GM18868 (cell line): ENCODE data around the gene USP6.
A peak's percentile ranks its signal among the peaks of the same experiment; 100 is the strongest.
"Not testable (repeated sequence)": the region's sequence is repeated elsewhere in the genome, so short reads cannot be mapped to it uniquely, and the experiment has no call there.

Experiments used
- ATAC-seq: cut with Tn5 transposase; IDR thresholded peaks from one replicate; pipeline ENCODE4 v1.9.1; 2021; ENCODE audit warnings: mild to moderate bottlenecking, moderate library complexity; ENCODE audit not compliant: unreplicated experiment

Gene USP6

DNA sequence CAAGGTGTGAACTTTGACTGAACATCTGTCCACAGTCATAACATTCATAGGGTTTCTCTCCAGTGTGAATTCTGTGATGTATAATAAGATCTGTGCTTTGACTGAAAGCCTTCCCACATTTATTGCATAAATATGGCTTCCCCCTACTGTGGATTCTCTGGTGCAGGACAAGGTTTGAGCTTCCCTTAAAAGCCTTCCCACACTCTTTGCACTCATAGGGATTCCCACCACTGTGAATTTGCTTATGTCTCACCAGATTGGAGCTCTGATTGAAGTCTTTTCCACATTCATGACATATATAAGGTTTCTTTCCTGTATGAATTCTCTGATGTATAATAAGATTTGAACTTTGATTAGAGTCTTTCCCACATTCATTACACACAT lies 67.6 kb downstream of the USP6 start:
- no peak for ATAC-seq

DNA sequence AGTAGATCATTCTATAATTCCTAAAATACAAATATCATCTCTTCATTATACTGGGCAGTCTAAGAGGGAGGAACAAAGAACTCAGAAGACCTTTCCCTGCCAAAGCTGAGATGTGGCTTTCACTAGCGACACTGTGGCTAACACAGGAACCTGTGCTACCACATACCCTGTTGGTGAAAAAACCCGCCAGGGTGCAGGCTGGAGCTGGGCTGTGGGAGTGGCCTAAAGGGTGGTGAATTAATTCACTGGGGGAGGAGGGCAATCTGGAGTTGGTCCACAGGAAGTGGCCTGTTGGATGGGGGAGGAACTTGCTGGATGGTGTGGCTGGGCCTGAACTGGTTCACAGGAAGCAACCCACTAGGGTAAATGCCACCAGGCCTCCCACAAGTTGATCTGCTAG lies 68.5 kb downstream of the USP6 start:
- no peak for ATAC-seq

- peak; percentile 96 for ATAC-seq
Observed at GRCh38 chr17:5191541-5192417, 75.9 kb downstream of the USP6 start, which contains the start of gene ZNF594. Gene ZNF594 (minus strand): TSS chr17:5191868. CDS start chr17:5184256, 7,612 bp downstream.

- ATAC-seq = no peak
Observed at GRCh38 chr17:5194346-5194745, 78.5 kb downstream of the USP6 start.

GRCh38 chr17:5198472-5198871 lies 82.6 kb downstream of the USP6 start:
- ATAC-seq = no peak

DNA sequence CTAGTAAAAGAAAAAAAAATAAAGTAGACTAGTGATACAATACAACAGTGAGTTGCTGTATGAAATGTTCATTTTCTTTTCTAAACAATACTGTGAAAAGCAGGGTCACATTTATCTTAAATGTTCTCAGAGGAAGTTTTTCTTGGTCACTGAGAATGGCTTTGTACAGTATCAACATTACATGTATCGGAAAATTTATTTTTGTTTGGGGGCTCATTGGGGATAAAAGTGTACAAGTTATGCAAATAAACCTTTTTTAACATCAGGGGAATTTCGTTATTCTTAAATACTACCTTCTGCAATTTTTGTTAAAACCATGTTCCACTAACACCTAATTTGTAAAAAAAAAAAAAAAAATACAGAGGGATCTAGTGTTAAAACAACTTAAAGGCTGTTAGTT lies 84.5 kb downstream of the USP6 start:
- ATAC-seq = no peak

DNA sequence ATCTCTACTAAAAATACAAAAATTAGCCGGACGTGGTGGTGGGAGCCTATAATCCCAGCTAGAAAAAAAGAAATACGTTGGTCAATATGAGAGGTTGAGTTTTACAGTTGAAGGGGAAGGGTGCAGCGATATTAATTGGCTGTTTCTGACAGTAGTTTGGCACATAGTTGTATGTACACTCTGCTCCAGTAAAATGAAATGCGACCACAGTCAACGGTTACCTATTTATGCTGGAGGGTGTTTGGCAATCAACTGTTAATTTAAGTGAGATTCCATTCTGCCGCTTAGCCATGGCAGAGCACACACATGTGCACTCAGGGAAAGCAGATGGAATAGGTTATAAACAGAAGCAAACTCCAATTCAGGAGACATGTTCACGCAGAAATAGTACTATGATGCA lies 85.2 kb downstream of the USP6 start:
- no peak for ATAC-seq

GRCh38 chr17:5203178-5203907 lies 87.5 kb downstream of the USP6 start:
- ATAC-seq = no peak

DNA sequence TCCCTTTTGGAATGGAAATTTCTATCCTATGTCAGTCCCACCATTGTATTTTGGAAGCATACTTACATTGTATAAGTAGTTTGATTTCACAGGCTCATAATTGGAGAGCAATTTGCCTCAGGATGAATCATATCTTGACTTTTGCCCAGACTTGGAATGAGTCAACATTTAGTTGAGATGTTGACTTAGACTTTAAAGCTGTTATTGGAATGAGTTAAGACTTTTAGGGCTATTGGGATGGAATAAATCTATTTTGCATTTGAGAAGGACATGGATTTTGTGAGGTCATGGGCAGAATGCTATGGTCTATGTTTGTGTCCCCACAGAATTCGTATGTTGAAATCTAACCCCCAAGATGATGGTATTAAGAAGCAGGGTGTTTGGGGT lies 88.1 kb downstream of the USP6 start:
- no peak for ATAC-seq

- ATAC-seq = no peak
Observed at GRCh38 chr17:5209396-5209795, 93.6 kb downstream of the USP6 start.

DNA sequence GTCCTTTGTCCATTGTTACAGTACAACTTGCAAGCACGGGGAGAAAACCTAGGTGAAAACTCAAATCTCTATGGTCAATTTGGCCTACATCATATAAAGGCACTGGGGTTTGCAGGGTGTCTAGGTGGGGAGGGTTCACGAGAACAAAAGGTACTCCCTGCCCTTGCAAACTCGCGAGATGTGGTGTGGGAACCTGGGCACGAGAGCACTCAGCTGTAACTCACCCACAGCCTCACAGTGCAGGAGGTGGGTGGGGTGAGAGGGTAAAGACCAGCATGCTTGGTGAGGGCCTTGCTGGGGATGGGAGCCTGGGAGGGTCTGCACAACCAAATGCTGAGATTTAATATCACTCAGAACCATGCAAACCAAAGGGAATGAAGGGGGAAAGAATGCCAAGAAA lies 94.3 kb downstream of the USP6 start:
- ATAC-seq = no peak

- ATAC-seq = no peak
Observed at GRCh38 chr17:5210614-5211252, 94.9 kb downstream of the USP6 start.

DNA sequence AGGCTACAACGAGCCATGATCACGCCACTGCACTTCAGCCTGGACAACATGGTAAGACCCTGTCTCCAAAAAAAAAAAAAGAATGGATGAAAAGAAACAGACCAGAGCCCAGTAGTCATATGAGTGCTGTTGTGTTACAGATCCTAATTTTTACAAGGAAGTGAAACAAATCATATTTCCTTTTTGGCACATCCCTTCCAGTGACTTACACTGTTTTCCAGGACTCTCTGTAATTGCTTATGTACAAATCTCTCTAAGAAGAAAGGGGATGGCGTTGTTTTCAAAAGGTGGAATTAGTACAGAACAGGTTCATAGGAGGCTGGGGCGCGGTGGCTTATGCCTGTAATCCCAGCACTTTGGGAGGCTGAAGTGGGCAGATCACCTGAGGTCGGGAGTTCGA lies 95.6 kb downstream of the USP6 start:
- ATAC-seq = no peak

- ATAC-seq = not testable (repeated sequence)
Observed at GRCh38 chr17:5217562-5217961, 101.7 kb downstream of the USP6 start.

GRCh38 chr17:5219536-5219935 lies 103.7 kb downstream of the USP6 start:
- ATAC-seq = no peak

- no peak for ATAC-seq
Observed at GRCh38 chr17:5220074-5220473, 104.2 kb downstream of the USP6 start.

GRCh38 chr17:5221912-5222311 lies 106.1 kb downstream of the USP6 start:
- ATAC-seq = not testable (repeated sequence)
